ENCODE results near the gene UPF3A.
"Not testable (repeated sequence)": the region's sequence is repeated elsewhere in the genome, so short reads cannot be mapped to it uniquely, and the experiment has no call there.

UPF3A gene

GRCh38 chr13:114309806-114310410, 28.5 kb downstream of the UPF3A start:
- DNase-seq, result no peak

DNA sequence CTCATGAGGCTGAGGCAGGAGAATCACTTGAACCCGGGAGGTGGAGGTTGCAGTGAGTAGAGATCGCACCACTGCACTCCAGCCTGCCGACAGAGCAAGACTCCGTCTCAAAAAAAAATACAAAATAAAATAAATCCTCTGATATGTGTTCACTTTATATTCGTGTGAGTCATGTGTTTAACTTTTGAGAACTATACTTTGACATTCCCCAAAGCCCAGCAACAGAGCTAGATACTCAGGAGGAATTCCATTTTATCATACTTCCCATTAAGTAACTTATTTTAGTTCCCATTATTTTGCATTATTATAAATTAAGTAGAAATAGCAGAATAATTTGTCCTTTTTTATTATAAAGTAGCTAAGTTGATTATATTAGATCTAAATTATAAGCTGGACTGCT, 29.6 kb downstream of the UPF3A start:
- no peak for DNase-seq

GRCh38 chr13:114311387-114311786, 30.0 kb downstream of the UPF3A start:
- DNase-seq, result no peak

DNA sequence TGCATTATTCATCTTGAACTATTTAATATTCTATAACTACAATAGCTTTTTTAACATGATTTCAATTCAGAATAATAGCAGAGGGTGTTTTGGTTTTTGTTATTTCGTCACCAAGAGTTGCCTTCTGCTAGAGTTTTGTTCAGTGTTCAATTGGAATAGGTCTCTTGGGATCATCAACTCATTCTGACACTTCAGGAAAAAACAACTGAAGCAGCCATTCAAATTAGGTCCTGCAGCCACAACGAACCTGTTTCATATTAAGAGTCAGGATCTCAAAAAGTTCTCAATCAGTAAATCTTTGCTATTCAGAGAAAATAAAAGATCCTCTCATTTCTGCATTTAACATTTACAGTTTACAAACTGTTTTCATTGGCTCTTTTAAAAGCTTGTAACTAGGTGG, 30.5 kb downstream of the UPF3A start:
- no peak for DNase-seq

- DNase-seq, result peak; percentile 67
These were observed 31.9 kb downstream of the UPF3A start for GRCh38 chr13:114313061-114313860.

DNA sequence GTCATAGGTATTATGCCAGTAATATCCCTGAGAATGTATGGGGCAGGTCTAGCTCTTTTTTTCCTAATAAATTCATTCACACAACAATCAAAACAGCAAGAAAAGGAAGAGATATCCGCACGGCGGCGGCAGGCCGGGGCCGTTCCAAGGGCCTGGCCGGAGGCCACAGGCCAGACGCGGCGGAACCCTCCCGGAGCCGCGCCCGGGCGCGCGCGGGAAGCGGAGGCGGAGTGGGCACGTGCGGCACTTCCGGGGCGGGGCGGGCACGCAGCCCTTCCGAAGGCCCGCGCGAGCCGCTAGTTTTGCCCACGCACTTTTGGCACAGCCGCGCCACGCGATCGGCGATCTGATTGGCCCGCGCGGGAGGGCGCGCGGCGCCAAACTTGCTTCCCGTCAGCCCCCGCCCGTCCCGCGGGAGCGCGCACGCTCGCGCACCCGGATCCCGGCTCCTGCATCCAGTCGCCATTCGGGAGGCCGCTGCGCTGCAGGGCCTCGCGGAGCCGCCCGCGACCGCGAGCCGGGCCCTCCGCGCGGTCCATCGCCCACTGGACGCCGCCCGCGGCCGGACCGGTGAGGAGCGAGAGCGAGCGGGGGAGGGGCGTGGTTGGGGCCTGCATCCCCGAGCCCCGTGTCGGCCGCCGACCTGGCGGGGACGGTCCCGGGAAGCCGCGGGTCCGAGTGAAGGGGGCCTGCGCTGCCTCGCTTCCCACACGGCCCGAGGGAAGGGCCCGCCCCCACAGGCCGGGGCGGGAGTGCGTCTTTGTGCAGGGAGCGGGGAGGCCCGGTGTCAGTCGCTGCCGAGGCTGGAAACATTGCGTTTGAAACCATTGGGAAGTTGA, 32.9 kb downstream of the UPF3A start, which contains the start of gene CHAMP1:
Gene CHAMP1 (plus strand): TSS at position 430 of the 839 bp plus-strand sequence. CDS start 9,340 bp downstream, outside the sequence.
- peak; percentile 95 for DNase-seq

DNA sequence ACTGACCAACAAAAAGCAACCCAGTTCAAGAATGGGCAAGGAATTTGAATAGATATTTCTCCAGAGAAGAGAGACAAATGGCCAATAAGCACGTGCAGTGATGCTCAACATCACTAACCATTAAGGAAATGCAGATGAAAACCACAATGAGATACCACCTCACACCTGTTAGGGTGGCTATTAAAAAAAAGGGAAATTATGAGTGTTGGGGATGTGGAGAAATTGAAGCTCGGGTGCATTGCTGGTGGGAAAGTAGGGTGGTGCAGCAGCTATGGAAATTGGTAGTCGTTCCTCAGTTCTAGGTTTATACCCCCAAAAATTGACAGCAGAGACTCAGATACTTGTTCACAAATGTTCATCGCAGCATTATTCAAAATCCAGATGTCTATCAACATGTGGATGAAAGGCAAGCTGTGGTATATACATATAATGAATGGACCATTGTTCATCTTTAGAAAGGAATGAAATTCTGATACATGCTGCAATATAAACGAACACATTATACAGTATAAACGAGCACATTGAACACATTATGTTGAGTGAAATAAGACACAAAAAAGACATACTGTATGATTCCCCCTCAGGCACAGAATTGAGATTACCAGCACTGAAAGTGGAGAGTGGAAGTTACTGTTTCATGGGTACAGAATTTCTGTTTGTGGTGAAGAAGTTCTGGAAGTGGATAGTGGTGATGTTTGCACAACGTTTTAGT, 33.8 kb downstream of the UPF3A start:
- no peak for DNase-seq

GRCh38 chr13:114318624-114319023, 37.2 kb downstream of the UPF3A start:
- no peak for DNase-seq

DNA sequence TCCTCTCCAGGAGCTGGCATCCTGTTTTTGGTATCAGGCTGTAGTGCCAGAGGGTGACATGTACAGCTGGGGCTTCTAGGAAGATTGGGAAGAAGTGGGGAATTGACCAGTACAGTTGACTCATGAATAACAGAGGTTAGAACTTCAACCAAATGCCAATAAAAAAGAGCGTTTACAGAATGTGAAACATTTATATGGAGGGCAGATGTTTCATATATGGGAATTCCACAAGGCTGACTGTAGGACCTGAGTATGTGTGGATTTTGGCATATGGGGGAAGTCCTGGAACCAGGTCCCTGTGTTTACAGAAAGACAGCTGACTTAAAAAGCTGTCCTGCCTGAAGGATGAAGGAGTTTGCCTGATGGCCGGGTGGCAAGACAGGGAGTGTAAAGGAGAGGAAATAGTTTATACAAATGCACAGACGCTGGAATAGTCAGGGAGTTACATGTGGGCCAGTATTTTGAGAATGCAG, 38.1 kb downstream of the UPF3A start:
- no peak for DNase-seq

- no peak for DNase-seq
These were observed 38.7 kb downstream of the UPF3A start for GRCh38 chr13:114320065-114320464.

GRCh38 chr13:114321256-114321655, 39.9 kb downstream of the UPF3A start:
- no peak for DNase-seq

DNA sequence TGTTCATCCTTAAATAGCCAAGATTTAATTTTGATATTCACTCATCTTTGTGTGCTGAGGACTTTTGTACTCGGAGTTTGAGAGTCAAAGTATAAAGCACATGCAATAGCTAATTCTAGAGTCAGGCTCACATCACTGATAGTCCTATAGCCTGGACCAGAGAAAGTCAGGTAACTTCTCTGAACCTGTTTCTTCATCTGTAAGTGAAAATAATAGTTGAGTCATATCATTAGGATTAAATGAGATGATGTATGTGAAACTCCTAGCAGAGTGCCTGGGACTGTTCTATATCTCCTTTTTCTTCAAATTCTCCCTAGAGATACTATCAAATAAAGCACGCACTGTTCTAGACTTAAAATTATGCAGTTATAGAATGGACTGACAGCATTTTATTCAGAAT, 41.9 kb downstream of the UPF3A start:
- DNase-seq, result no peak

DNA sequence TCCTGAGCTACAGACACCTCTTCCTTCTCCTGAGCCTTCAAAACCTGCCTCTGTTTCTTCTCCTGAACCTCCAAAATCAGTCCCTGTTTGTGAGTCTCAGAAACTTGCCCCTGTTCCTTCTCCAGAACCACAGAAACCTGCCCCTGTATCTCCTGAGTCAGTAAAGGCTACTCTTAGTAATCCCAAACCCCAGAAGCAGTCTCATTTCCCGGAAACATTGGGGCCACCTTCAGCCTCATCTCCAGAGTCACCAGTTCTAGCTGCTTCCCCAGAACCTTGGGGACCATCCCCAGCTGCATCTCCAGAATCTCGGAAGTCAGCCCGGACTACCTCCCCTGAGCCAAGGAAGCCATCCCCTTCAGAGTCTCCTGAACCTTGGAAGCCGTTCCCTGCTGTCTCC, 42.9 kb downstream of the UPF3A start:
- no peak for DNase-seq

DNA sequence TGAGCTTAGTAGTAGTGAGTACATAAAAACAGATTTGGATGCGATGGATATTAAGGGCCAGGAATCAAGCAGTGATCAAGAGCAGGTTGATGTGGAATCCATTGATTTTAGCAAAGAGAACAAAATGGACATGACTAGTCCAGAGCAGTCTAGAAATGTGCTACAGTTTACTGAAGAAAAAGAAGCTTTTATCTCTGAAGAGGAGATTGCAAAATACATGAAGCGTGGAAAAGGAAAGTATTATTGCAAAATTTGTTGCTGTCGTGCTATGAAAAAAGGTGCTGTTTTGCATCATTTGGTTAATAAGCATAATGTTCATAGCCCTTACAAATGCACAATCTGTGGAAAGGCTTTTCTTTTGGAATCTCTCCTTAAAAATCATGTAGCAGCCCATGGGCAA, 44.3 kb downstream of the UPF3A start:
- DNase-seq, result no peak

DNA sequence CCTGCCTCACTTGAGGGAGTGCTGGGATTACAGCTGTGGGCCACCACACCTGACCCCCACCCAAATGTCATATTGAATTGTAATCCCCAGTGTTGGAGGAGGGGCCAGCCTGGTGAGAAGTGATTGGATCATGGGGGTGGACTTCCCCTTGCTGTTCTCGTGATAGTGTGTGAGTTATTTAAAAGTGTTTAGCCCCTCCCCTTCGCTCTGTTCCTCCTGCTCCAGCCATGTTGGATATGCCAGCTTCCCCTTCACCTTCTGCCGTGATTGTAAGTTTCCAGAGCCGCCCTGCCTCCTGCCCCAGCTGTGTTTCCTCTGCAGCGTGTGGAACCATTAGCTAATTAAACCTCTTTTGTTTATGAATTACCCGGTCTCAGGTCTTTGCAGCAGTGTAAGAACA, 46.6 kb downstream of the UPF3A start:
- DNase-seq, result no peak

- no peak for DNase-seq
These were observed 47.2 kb downstream of the UPF3A start for GRCh38 chr13:114328595-114328994.

DNA sequence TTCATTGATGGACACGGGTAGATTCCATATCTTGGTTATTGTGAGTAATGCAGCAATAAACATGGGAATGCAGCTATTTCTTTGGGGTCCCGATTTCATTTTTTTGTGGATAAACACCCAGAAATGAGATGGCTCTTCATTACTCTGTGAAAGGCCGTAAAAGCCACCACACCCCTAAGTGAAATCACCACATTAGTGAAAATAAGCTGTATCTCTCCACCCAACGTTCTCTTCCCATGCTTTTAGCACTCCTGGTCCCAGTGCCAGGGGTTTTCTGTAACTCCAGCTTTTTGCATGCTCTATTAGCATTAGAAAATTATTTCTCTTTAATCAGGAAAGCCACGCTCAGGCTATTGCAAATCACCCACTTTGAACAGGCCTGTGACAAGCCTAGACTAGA, 48.7 kb downstream of the UPF3A start:
- DNase-seq, result no peak

- DNase-seq, result not testable (repeated sequence)
These were observed 52.5 kb downstream of the UPF3A start for GRCh38 chr13:114333881-114334280.

- DNase-seq, result no peak
These were observed 53.1 kb downstream of the UPF3A start for GRCh38 chr13:114334305-114335053.

DNA sequence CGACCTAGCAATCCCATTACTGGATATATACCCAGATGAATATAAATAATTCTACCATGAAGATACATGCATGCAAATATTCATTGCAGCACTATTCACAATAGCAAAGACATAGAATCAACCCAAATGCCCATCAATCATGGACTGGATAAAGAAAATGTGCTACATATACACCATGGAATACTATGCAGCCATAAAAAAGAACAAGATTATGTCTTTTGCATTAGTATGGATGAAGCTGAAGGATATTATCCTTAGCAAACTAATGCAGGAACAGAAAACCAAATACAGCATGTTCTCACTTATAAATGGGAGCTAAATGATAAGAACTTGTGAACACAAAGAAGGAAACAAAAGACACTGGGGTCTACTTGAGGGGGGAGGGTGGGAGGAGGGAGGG, 55.1 kb downstream of the UPF3A start:
- not testable (repeated sequence) for DNase-seq

DNA sequence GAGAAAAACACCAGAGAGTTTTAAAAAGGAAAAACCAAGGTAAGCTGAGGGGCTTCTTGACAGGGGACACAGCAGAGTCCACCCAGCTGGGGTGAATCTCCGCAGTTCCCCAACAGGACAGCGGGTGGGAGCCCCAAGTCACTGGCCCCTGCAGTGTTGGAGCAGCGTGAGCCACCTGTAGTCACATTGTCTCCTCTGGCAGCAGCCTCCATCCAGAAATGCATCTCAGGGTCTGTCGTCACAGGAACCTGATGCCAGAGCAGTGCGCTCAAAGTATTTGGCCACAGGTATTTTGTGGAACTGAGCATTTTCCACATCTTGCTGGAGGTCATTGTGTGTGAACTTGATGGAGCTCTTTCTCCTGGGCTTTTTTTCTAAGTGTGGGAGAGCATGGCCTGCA, 57.6 kb downstream of the UPF3A start:
- DNase-seq, result no peak

Data from activated CD8-positive, alpha-beta memory T cell treated with anti-CD3 and anti-CD28 coated beads for 24 hours (primary cell).